DMS153 treated with DMSO at 0.1 percent for 48 hours (cell line): ENCODE results near the gene AXIN1.
"Not testable (repeated sequence)": the region's sequence is repeated elsewhere in the genome, so short reads cannot be mapped to it uniquely, and the experiment has no call there.

Experiments used
- DNase-seq: peaks from one replicate; lab custom pipeline; 2025; ENCODE audit not compliant: unreplicated experiment; lab: John Stamatoyannopoulos, UW

Gene AXIN1

GRCh38 chr16:354291-354881, 1.9 kb upstream of the AXIN1 start:
- DNase-seq: no peak

- no peak for DNase-seq
These were observed 1.1 kb upstream of the AXIN1 start for GRCh38 chr16:353404-354290.

- DNase-seq: no peak
These were observed 561 bp downstream of the AXIN1 start for GRCh38 chr16:351804-352520.

- DNase-seq: no peak
These were observed 2.3 kb downstream of the AXIN1 start for GRCh38 chr16:350203-350602.

GRCh38 chr16:349211-349610, 3.3 kb downstream of the AXIN1 start:
- no peak for DNase-seq

GRCh38 chr16:348495-348894, 4.0 kb downstream of the AXIN1 start:
- not testable (repeated sequence) for DNase-seq

GRCh38 chr16:347203-347602, 5.3 kb downstream of the AXIN1 start:
- DNase-seq: no peak

- DNase-seq: no peak
These were observed 5.9 kb downstream of the AXIN1 start for GRCh38 chr16:346587-346986.

GRCh38 chr16:345772-346171, 6.8 kb downstream of the AXIN1 start:
- no peak for DNase-seq

- DNase-seq: no peak
These were observed 9.9 kb downstream of the AXIN1 start for GRCh38 chr16:342455-343213.

- DNase-seq: not testable (repeated sequence)
These were observed 10.6 kb downstream of the AXIN1 start for GRCh38 chr16:341974-342336.

- not testable (repeated sequence) for DNase-seq
These were observed 11.2 kb downstream of the AXIN1 start for GRCh38 chr16:341095-341973.

GRCh38 chr16:340370-341091, 12.0 kb downstream of the AXIN1 start:
- no peak for DNase-seq

GRCh38 chr16:339680-340079, 12.8 kb downstream of the AXIN1 start:
- DNase-seq: no peak

GRCh38 chr16:337975-338575, 14.4 kb downstream of the AXIN1 start:
- no peak for DNase-seq

GRCh38 chr16:337437-337836, 15.1 kb downstream of the AXIN1 start:
- DNase-seq: no peak

GRCh38 chr16:336269-336668, 16.3 kb downstream of the AXIN1 start:
- no peak for DNase-seq

GRCh38 chr16:334861-335632, 17.5 kb downstream of the AXIN1 start:
- DNase-seq: not testable (repeated sequence)
